Gastrocnemius medialis (tissue), 4 donors: ENCODE measurements around the gene PLIN4. TPM values are rescaled to one million over a fixed set of nuclear protein-coding genes. Genes with fewer than 3 reads are reported as not detected.

Experiments used
- ATAC-seq, 2 donors: fragments of 150-250 bp; one replicate each; pipeline ENCODE4 v1.9.1; 2016
- DNase-seq, 2 donors: peaks; one replicate each; pipeline ENCODE4 v3.0.0-alpha.2; 2019
- H3K27ac ChIP-seq, 4 donors: fragments of 200-600 bp; sonication (generic); 1 replicate in 1 of 4; 2 replicates in 3 of 4; pipeline ENCODE4 v1.5.1; 2016 to 2018; ENCODE audit warnings: mild to moderate bottlenecking in 2 of 4, moderate library complexity in 1 of 4
- H3K27me3 ChIP-seq, 3 donors: fragments of 200-600 bp; sonication (generic) in 2 of 3; 1 replicate in 1 of 3; 2 replicates in 2 of 3; pipeline versions ENCODE4 v1.5.1 to v1.6.0; 2016 to 2019; ENCODE audit warnings: mild to moderate bottlenecking in 1 of 3, moderate library complexity in 1 of 3
- H3K36me3 ChIP-seq, 2 donors: fragments of 200-600 bp; sonication (generic) in 1 of 2; one replicate each; pipeline ENCODE4 v1.5.1; 2017 to 2018
- H3K4me1 ChIP-seq, 2 donors: fragments of 200-600 bp; sonication (generic) in 1 of 2; one replicate each; pipeline ENCODE4 v1.5.1; 2016 to 2017; ENCODE audit warnings: mild to moderate bottlenecking in 2 of 2
- H3K4me3 ChIP-seq, 4 donors: fragments of 200-600 bp; sonication (generic) in 3 of 4; 1 replicate in 1 of 4; 2 replicates in 3 of 4; pipeline ENCODE4 v1.5.1; 2016 to 2019; ENCODE audit warnings: mild to moderate bottlenecking in 2 of 4
- H3K9me3 ChIP-seq, 3 donors: fragments of 200-600 bp; sonication (generic) in 2 of 3; 1 replicate in 1 of 3; 2 replicates in 2 of 3; pipeline ENCODE4 v1.5.1; 2016 to 2019
- CTCF ChIP-seq, 5 experiments: fragments of 450-650 bp in 3 of 5; fragments of 200-600 bp in 2 of 5; sonication (generic) in 2 of 5; IDR thresholded peaks in 4 of 5; conservative IDR thresholded peaks in 1 of 5; 1 replicate in 4 of 5; 2 replicates in 1 of 5; pipeline ENCODE4 v1.5.1; 2016 to 2019; ENCODE audit warnings: antibody characterized with exemption in 5 of 5, mild to moderate bottlenecking in 3 of 5, moderate library complexity in 3 of 5
- POLR2A ChIP-seq, 2 donors: fragments of 450-650 bp; IDR thresholded peaks; one replicate each; pipeline ENCODE4 v1.6.1; 2017; ENCODE audit warnings: antibody characterized with exemption in 2 of 2, mild to moderate bottlenecking in 2 of 2, moderate library complexity in 2 of 2
- in situ Hi-C, 4 donors: fragments of 200-750 bp; cut with MboI; loops; one replicate each; pipeline versions ENCODE4 v1.15.0 to v1.8.0; 2017; ENCODE audit warnings: low sequenced_read_pairs in 4 of 4
- intact Hi-C: fragments of 100-400 bp; cut with DNase I; formaldehyde crosslinking; loops from one replicate; pipeline ENCODE4 v1.15.1; 2023; ENCODE audit warnings: low total_unique reads
- total RNA-seq, 4 donors: library from RNA; depleted of rRNA; stranded (reverse); fragments of >200 nt; gene quantifications; one replicate each; pipeline versions ENCODE4 v1.1.0 to v1.2.3, GENCODE V29; 2016

Gene PLIN4
- total RNA-seq, 4 donors from 2014 or later: 79.6 to 282 (median 152) TPM

- H3K27me3 ChIP-seq: no peaks in the 10 kb centered on the region
- no peaks in the 10 kb centered on the region for H3K9me3 ChIP-seq
- peaks cover 11 to 14% of the 10 kb centered on the region in 2 donors for H3K4me1 ChIP-seq
- DNase-seq (no peak), ATAC-seq (no peak)
- H3K27ac ChIP-seq: no peak overlapping the region
- no peak overlapping the region for H3K4me3 ChIP-seq
- in situ Hi-C loops: no loop called here
- H3K36me3 ChIP-seq: peaks cover 0 to 17% of the 10 kb centered on the region in 2 donors
- TF ChIP-seq POLR2A (IDR thresholded peaks at IDR 0.05) (no peak), CTCF (IDR thresholded peaks at IDR 0.05 in 4 of 5, conservative IDR thresholded peaks at IDR 0.05 in 1 of 5) (no peak)
- intact Hi-C loops: no loop called here
These were observed 41.1 kb downstream of the PLIN4 start for GRCh38 chr19:4477034-4477801.

- peak overlapping the region in 1 of 4 donors; percentile 82 for H3K27ac ChIP-seq
- H3K36me3 ChIP-seq: peaks cover 0 to 17% of the 10 kb centered on the region in 2 donors
- ATAC-seq (no peak), DNase-seq (no peak)
- intact Hi-C loops: no loop called here
- in situ Hi-C loops: no loop called here
- no peak overlapping the region for H3K4me3 ChIP-seq
- no peaks in the 10 kb centered on the region for H3K9me3 ChIP-seq
- TF ChIP-seq POLR2A (IDR thresholded peaks at IDR 0.05): no peak
- H3K27me3 ChIP-seq: no peaks in the 10 kb centered on the region
- H3K4me1 ChIP-seq: peaks cover 16 to 18% of the 10 kb centered on the region in 2 donors
These were observed 43.7 kb downstream of the PLIN4 start for GRCh38 chr19:4474514-4475022.

- Histone ChIP-seq H3K27me3 (no peaks in the 10 kb centered on the region), H3K36me3 (peaks cover 0 to 17% of the 10 kb centered on the region in 2 donors), H3K4me1 (peaks cover 16 to 18% of the 10 kb centered on the region in 2 donors), H3K9me3 (no peaks in the 10 kb centered on the region), H3K4me3 (peak overlapping the region in 1 of 4 donors; percentile 78), H3K27ac (peak overlapping the region in 2 of 4 donors; percentile 31 to 82)
- ATAC-seq (no peak), DNase-seq (no peak)
- in situ Hi-C loops: no loop called here
- intact Hi-C loops: no loop called here
- TF ChIP-seq CTCF (IDR thresholded peaks at IDR 0.05 in 4 of 5, conservative IDR thresholded peaks at IDR 0.05 in 1 of 5): no peak
- no peak for TF ChIP-seq POLR2A (IDR thresholded peaks at IDR 0.05)
These were observed 44.3 kb downstream of the PLIN4 start for GRCh38 chr19:4473763-4474513.

- TF ChIP-seq CTCF (IDR thresholded peaks at IDR 0.05 in 4 of 5, conservative IDR thresholded peaks at IDR 0.05 in 1 of 5) (no peak), POLR2A (IDR thresholded peaks at IDR 0.05) (no peak)
- peaks cover 16 to 18% of the 10 kb centered on the region in 2 donors for H3K4me1 ChIP-seq
- H3K27ac ChIP-seq: peak overlapping the region; percentile 72 to 95 (median 78)
- in situ Hi-C loops (no loop called here), intact Hi-C loops (no loop called here)
- H3K36me3 ChIP-seq: peaks cover 0 to 12% of the 10 kb centered on the region in 2 donors
- H3K27me3 ChIP-seq: no peaks in the 10 kb centered on the region
- no peak for ATAC-seq
- H3K9me3 ChIP-seq: no peaks in the 10 kb centered on the region
- no peak for DNase-seq
- peak overlapping the region; percentile 68 to 85 (median 77) for H3K4me3 ChIP-seq
These were observed 45.1 kb downstream of the PLIN4 start for GRCh38 chr19:4473011-4473762.
